C1 segment of cervical spinal cord (tissue), 14 donors: ENCODE measurements around the gene AKR1A1.
"Not testable (repeated sequence)": the region's sequence is repeated elsewhere in the genome, so short reads cannot be mapped to it uniquely, and the experiment has no call there.

Source experiments
- DNase-seq, 14 donors: peaks; one replicate each; lab custom pipeline; 2025; lab: John Stamatoyannopoulos, UW

AKR1A1 gene

GRCh38 chr1:45569962-45570581 is 19.4 kb downstream of the AKR1A1 start:
- peak in 11 of 14 donors; percentile 12 to 59 (median 46) for DNase-seq

- DNase-seq = no peak
These were observed 20.0 kb downstream of the AKR1A1 start for GRCh38 chr1:45570631-45571030.

- no peak for DNase-seq
These were observed 22.7 kb downstream of the AKR1A1 start for GRCh38 chr1:45573231-45573804.

GRCh38 chr1:45574105-45574626 is 23.5 kb downstream of the AKR1A1 start:
- no peak for DNase-seq

GRCh38 chr1:45583264-45583665 is 32.6 kb downstream of the AKR1A1 start:
- DNase-seq = peak; percentile 62 to 97 (median 90)

GRCh38 chr1:45583666-45584350 is 33.2 kb downstream of the AKR1A1 start, which contains the start of gene NASP:
Gene NASP (plus strand): TSS chr1:45584041. CDS start chr1:45584147, 106 bp downstream.
- peak; percentile 64 to 97 (median 89) for DNase-seq

GRCh38 chr1:45584351-45585109 is 33.9 kb downstream of the AKR1A1 start:
- peak in 13 of 14 donors; percentile 52 to 84 (median 70) for DNase-seq

GRCh38 chr1:45585110-45585426 is 34.4 kb downstream of the AKR1A1 start:
- DNase-seq = no peak

- DNase-seq = no peak
These were observed 35.0 kb downstream of the AKR1A1 start for GRCh38 chr1:45585496-45586075.

GRCh38 chr1:45586769-45587168 is 36.1 kb downstream of the AKR1A1 start:
- DNase-seq = no peak

GRCh38 chr1:45589861-45590260 is 39.2 kb downstream of the AKR1A1 start:
- DNase-seq = no peak

GRCh38 chr1:45594412-45594811 is 43.8 kb downstream of the AKR1A1 start:
- DNase-seq = no peak

- DNase-seq = not testable (repeated sequence)
These were observed 46.1 kb downstream of the AKR1A1 start for GRCh38 chr1:45596765-45597164.

- DNase-seq = no peak
These were observed 53.6 kb downstream of the AKR1A1 start for GRCh38 chr1:45604239-45604638.

- DNase-seq = no peak
These were observed 56.9 kb downstream of the AKR1A1 start for GRCh38 chr1:45607404-45608074.

GRCh38 chr1:45608175-45609156 is 57.8 kb downstream of the AKR1A1 start:
- DNase-seq = no peak

- DNase-seq = no peak
These were observed 60.1 kb downstream of the AKR1A1 start for GRCh38 chr1:45610589-45611226.

GRCh38 chr1:45612941-45613579 is 62.4 kb downstream of the AKR1A1 start:
- DNase-seq = no peak

GRCh38 chr1:45615885-45616284 is 65.3 kb downstream of the AKR1A1 start:
- no peak for DNase-seq
